ENCODE results near the gene CMTM3.
"Not testable (repeated sequence)": the region's sequence is repeated elsewhere in the genome, so short reads cannot be mapped to it uniquely, and the experiment has no call there.

CMTM3 gene

GRCh38 chr16:66619534-66620428 is 15.3 kb downstream of the CMTM3 start:
- H3K36me3 ChIP-seq (ENCODE audit: insufficient read depth, insufficient read length, low read length) = peaks cover 38% of the 10 kb centered on the region
- H3K4me3 ChIP-seq (ENCODE audit: insufficient read length, low read depth) = no peak overlapping the region
- H3K9ac ChIP-seq (ENCODE audit: insufficient read length, low read depth) = no peak overlapping the region
- H3K4me1 ChIP-seq (ENCODE audit: insufficient read depth, insufficient read length) = peaks cover 10% of the 10 kb centered on the region
- DNase-seq (ENCODE audit: low read depth, low spot score) = no peak
- no peak for TF ChIP-seq SUZ12 (IDR thresholded peaks at IDR 0.05; ENCODE audit: extremely low read depth, insufficient read depth, insufficient read length)
- TF ChIP-seq ZNF274 (IDR thresholded peaks at IDR 0.05; ENCODE audit: low read depth, low read length) = no peak
- no peak for TF ChIP-seq YY1 (IDR thresholded peaks at IDR 0.05; ENCODE audit: insufficient read depth, insufficient read length)
- no peaks in the 10 kb centered on the region for H3K27me3 ChIP-seq (ENCODE audit: insufficient read depth, insufficient read length)
- no peaks in the 10 kb centered on the region for H3K9me3 ChIP-seq (ENCODE audit: insufficient read depth, low read length)

DNA sequence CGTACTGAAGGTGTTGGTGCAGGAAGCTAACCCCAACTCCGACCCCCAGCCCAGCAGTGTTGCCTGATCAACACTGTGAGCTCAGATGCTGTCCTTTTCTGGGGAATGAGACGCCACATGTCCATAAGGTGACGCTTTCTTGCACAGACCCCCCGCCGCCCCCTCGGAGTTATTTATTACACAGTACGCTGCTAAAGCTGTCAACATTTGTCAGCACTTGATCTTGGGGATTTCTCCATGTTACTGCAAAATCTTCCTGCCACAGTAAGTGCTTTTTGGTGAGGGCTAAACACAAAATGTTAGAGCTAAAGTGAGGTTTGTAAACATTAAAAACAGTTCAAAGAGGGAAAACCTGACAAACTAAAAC is 15.9 kb downstream of the CMTM3 start:
- Histone ChIP-seq H3K9ac (ENCODE audit: insufficient read length, low read depth) (no peak overlapping the region), H3K9me3 (ENCODE audit: insufficient read depth, low read length) (no peaks in the 10 kb centered on the region), H3K27me3 (ENCODE audit: insufficient read depth, insufficient read length) (no peaks in the 10 kb centered on the region), H3K36me3 (ENCODE audit: insufficient read depth, insufficient read length, low read length) (peaks cover 34% of the 10 kb centered on the region), H3K4me1 (ENCODE audit: insufficient read depth, insufficient read length) (peaks cover 10% of the 10 kb centered on the region), H3K4me3 (ENCODE audit: insufficient read length, low read depth) (no peak overlapping the region)
- no peak for TF ChIP-seq ZNF274 (IDR thresholded peaks at IDR 0.05; ENCODE audit: low read depth, low read length)
- no peak for TF ChIP-seq YY1 (IDR thresholded peaks at IDR 0.05; ENCODE audit: insufficient read depth, insufficient read length)
- no peak for TF ChIP-seq SUZ12 (IDR thresholded peaks at IDR 0.05; ENCODE audit: extremely low read depth, insufficient read depth, insufficient read length)
- DNase-seq (ENCODE audit: low read depth, low spot score) = no peak

- peaks cover 7% of the 10 kb centered on the region for H3K4me1 ChIP-seq (ENCODE audit: insufficient read depth, insufficient read length)
- H3K9me3 ChIP-seq (ENCODE audit: insufficient read depth, low read length) = no peaks in the 10 kb centered on the region
- DNase-seq (ENCODE audit: low read depth, low spot score) = no peak
- H3K9ac ChIP-seq (ENCODE audit: insufficient read length, low read depth) = no peak overlapping the region
- H3K4me3 ChIP-seq (ENCODE audit: insufficient read length, low read depth) = no peak overlapping the region
- H3K36me3 ChIP-seq (ENCODE audit: insufficient read depth, insufficient read length, low read length) = peaks cover 31% of the 10 kb centered on the region
- TF ChIP-seq ZNF274 (IDR thresholded peaks at IDR 0.05; ENCODE audit: low read depth, low read length) (no peak), SUZ12 (IDR thresholded peaks at IDR 0.05; ENCODE audit: extremely low read depth, insufficient read depth, insufficient read length) (no peak), YY1 (IDR thresholded peaks at IDR 0.05; ENCODE audit: insufficient read depth, insufficient read length) (no peak)
- no peaks in the 10 kb centered on the region for H3K27me3 ChIP-seq (ENCODE audit: insufficient read depth, insufficient read length)
These were observed 17.5 kb downstream of the CMTM3 start for GRCh38 chr16:66621973-66622372.

DNA sequence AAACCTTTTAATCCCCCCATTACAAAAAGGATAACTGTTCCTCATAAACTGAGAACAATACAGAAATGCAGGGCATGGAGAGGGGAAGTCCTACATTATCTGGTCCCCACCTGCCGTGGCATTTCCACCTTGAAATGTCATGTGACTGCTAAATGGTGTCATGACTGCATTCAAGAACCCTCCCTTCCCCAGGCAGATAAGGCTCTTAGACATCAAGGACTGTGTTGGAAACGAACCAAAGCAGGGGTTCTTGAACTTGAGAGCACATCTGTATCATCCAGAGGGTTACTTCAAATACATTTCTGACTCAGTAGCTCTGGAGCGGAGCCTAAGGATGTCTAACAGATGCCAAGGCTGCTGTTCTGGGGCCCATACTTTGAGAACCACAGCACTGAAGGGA is 18.4 kb downstream of the CMTM3 start:
- H3K4me3 ChIP-seq (ENCODE audit: insufficient read length, low read depth) = no peak overlapping the region
- TF ChIP-seq SUZ12 (IDR thresholded peaks at IDR 0.05; ENCODE audit: extremely low read depth, insufficient read depth, insufficient read length) (no peak), ZNF274 (IDR thresholded peaks at IDR 0.05; ENCODE audit: low read depth, low read length) (no peak), YY1 (IDR thresholded peaks at IDR 0.05; ENCODE audit: insufficient read depth, insufficient read length) (no peak)

DNA sequence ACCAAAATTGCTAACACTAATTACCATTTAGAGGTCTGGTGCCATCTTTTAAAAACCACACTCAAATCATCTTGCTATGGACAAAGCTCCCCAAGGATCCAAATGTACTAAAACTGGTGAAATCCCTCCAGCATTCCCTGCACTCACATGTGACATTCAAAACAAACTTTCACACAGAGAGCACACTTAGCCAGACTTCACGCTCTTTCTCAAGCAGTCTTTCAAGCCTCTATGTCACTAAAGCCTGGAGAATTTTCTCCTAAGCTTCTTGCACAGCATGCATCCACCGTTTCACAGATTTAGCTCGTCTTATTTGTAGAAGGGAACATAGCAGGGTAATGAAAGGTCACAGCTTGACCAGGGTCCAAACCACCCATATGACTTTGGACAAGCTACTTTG is 19.3 kb downstream of the CMTM3 start:
- no peak for DNase-seq (ENCODE audit: low read depth, low spot score)
- Histone ChIP-seq H3K9ac (ENCODE audit: insufficient read length, low read depth) (no peak overlapping the region), H3K4me1 (ENCODE audit: insufficient read depth, insufficient read length) (peaks cover 5% of the 10 kb centered on the region), H3K4me3 (ENCODE audit: insufficient read length, low read depth) (no peak overlapping the region), H3K27me3 (ENCODE audit: insufficient read depth, insufficient read length) (no peaks in the 10 kb centered on the region), H3K36me3 (ENCODE audit: insufficient read depth, insufficient read length, low read length) (peaks cover 28% of the 10 kb centered on the region), H3K9me3 (ENCODE audit: insufficient read depth, low read length) (no peaks in the 10 kb centered on the region)
- TF ChIP-seq YY1 (IDR thresholded peaks at IDR 0.05; ENCODE audit: insufficient read depth, insufficient read length) (no peak), SUZ12 (IDR thresholded peaks at IDR 0.05; ENCODE audit: extremely low read depth, insufficient read depth, insufficient read length) (no peak), ZNF274 (IDR thresholded peaks at IDR 0.05; ENCODE audit: low read depth, low read length) (no peak)

More for the DNA sequence above, 18.4 kb downstream of the CMTM3 start:
- Histone ChIP-seq H3K9ac (ENCODE audit: insufficient read length, low read depth) (no peak overlapping the region), H3K4me1 (ENCODE audit: insufficient read depth, insufficient read length) (peaks cover 5% of the 10 kb centered on the region), H3K36me3 (ENCODE audit: insufficient read depth, insufficient read length, low read length) (peaks cover 33% of the 10 kb centered on the region), H3K27me3 (ENCODE audit: insufficient read depth, insufficient read length) (no peaks in the 10 kb centered on the region), H3K9me3 (ENCODE audit: insufficient read depth, low read length) (no peaks in the 10 kb centered on the region)
- DNase-seq (ENCODE audit: low read depth, low spot score) = no peak

- not testable (repeated sequence) for DNase-seq (ENCODE audit: low read depth, low spot score); H3K9me3 ChIP-seq (ENCODE audit: insufficient read depth, low read length); H3K4me3 ChIP-seq (ENCODE audit: insufficient read length, low read depth); H3K4me1 ChIP-seq (ENCODE audit: insufficient read depth, insufficient read length); H3K27me3 ChIP-seq (ENCODE audit: insufficient read depth, insufficient read length); H3K9ac ChIP-seq (ENCODE audit: insufficient read length, low read depth)
- peaks cover 14% of the 10 kb centered on the region for H3K36me3 ChIP-seq (ENCODE audit: insufficient read depth, insufficient read length, low read length)
These were observed 23.3 kb downstream of the CMTM3 start for GRCh38 chr16:66627611-66628378.

DNA sequence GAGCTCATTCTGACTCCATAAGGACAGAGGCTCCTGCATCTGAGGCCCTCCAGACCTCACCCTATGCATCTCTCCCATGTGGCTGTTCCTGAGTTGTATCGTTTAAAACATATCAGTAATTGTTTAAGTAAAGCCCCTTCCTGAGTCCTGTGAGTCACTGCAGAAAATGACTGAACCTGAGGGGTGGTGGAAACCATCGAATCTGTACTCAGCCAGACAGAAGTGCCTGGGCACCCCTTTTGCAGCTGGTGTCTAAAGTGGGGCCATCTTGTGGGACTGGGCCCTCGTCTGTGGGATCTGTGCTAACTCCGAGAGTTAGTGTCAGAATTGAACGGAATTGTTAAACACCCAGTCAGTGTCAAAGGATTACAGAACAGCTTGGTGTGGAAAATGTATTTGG is 25.4 kb downstream of the CMTM3 start:
- Histone ChIP-seq H3K4me1 (ENCODE audit: insufficient read depth, insufficient read length) (no peaks in the 10 kb centered on the region), H3K4me3 (ENCODE audit: insufficient read length, low read depth) (no peak overlapping the region), H3K27me3 (ENCODE audit: insufficient read depth, insufficient read length) (no peaks in the 10 kb centered on the region), H3K9ac (ENCODE audit: insufficient read length, low read depth) (no peak overlapping the region), H3K9me3 (ENCODE audit: insufficient read depth, low read length) (peaks cover 3% of the 10 kb centered on the region; the same call in 1 of the 2 replicates), H3K36me3 (ENCODE audit: insufficient read depth, insufficient read length, low read length) (peaks cover 16% of the 10 kb centered on the region)
- no peak for DNase-seq (ENCODE audit: low read depth, low spot score)
- TF ChIP-seq SUZ12 (IDR thresholded peaks at IDR 0.05; ENCODE audit: extremely low read depth, insufficient read depth, insufficient read length) = no peak
- no peak for TF ChIP-seq YY1 (IDR thresholded peaks at IDR 0.05; ENCODE audit: insufficient read depth, insufficient read length)
- TF ChIP-seq ZNF274 (IDR thresholded peaks at IDR 0.05; ENCODE audit: low read depth, low read length) = no peak

- not testable (repeated sequence) for DNase-seq (ENCODE audit: low read depth, low spot score); H3K27me3 ChIP-seq (ENCODE audit: insufficient read depth, insufficient read length); H3K4me1 ChIP-seq (ENCODE audit: insufficient read depth, insufficient read length); H3K4me3 ChIP-seq (ENCODE audit: insufficient read length, low read depth); H3K9me3 ChIP-seq (ENCODE audit: insufficient read depth, low read length); H3K9ac ChIP-seq (ENCODE audit: insufficient read length, low read depth)
- H3K36me3 ChIP-seq (ENCODE audit: insufficient read depth, insufficient read length, low read length) = peaks cover 22% of the 10 kb centered on the region
These were observed 26.2 kb downstream of the CMTM3 start for GRCh38 chr16:66630561-66631260.

DNA sequence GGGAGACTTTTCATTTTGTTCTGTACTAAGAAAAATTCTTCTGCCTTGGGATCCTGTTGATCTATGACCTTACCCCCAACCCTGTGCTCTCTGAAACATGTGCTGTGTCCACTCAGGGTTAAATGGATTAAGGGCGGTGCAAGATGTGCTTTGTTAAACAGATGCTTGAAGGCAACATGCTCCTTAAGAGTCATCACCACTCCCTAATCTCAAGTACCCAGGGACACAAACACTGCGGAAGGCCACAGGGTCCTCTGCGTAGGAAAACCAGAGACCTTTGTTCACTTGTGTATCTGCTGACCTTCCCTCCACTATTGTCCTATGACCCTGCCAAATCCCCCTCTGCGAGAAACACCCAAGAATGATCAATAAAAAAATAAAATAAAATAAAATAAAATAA is 27.1 kb downstream of the CMTM3 start:
- peaks cover 27% of the 10 kb centered on the region for H3K36me3 ChIP-seq (ENCODE audit: insufficient read depth, insufficient read length, low read length)
- not testable (repeated sequence) for H3K27me3 ChIP-seq (ENCODE audit: insufficient read depth, insufficient read length); DNase-seq (ENCODE audit: low read depth, low spot score); H3K4me1 ChIP-seq (ENCODE audit: insufficient read depth, insufficient read length); H3K9me3 ChIP-seq (ENCODE audit: insufficient read depth, low read length); H3K4me3 ChIP-seq (ENCODE audit: insufficient read length, low read depth); H3K9ac ChIP-seq (ENCODE audit: insufficient read length, low read depth)

All from NT2/D1 (cell line).